HT-29 (cell line): ENCODE measurements around the gene CDC5L. TPM values are rescaled to one million over a fixed set of nuclear protein-coding genes. Genes with fewer than 3 reads are reported as not detected.

Source experiments
- DNase-seq: peaks from one replicate; pipeline ENCODE4 v3.0.0-alpha.2; 2015; ENCODE audit warnings: low spot score
- total RNA-seq: library from RNA; depleted of rRNA; stranded (reverse); fragments of >200 nt; shearing (Covaris generic); gene quantifications from 2 replicates; pipeline ENCODE4 v1.2.3, GENCODE V29; 2014

Gene CDC5L
- total RNA-seq, 1 experiment from 2014 or later = 10.9 TPM

- DNase-seq = no peak
These were observed 65.2 kb downstream of the CDC5L start for GRCh38 chr6:44452725-44453124.

GRCh38 chr6:44453146-44453545, 65.6 kb downstream of the CDC5L start:
- no peak for DNase-seq

- no peak for DNase-seq
These were observed 66.7 kb downstream of the CDC5L start for GRCh38 chr6:44454198-44454597.

GRCh38 chr6:44456070-44456965, 68.8 kb downstream of the CDC5L start:
- peak; percentile 71 for DNase-seq

- no peak for DNase-seq
These were observed 69.4 kb downstream of the CDC5L start for GRCh38 chr6:44456966-44457292.

GRCh38 chr6:44457596-44457995, 70.1 kb downstream of the CDC5L start:
- DNase-seq = no peak

- DNase-seq = no peak
These were observed 71.0 kb downstream of the CDC5L start for GRCh38 chr6:44458551-44458950.

- no peak for DNase-seq
These were observed 74.8 kb downstream of the CDC5L start for GRCh38 chr6:44462335-44462734.

GRCh38 chr6:44462797-44463727, 75.6 kb downstream of the CDC5L start:
- no peak for DNase-seq

GRCh38 chr6:44463728-44464450, 76.4 kb downstream of the CDC5L start:
- DNase-seq = no peak

- no peak for DNase-seq
These were observed 77.2 kb downstream of the CDC5L start for GRCh38 chr6:44464527-44465310.

- no peak for DNase-seq
These were observed 79.4 kb downstream of the CDC5L start for GRCh38 chr6:44466955-44467354.

GRCh38 chr6:44468835-44469234, 81.3 kb downstream of the CDC5L start:
- no peak for DNase-seq

GRCh38 chr6:44470115-44470464, 82.6 kb downstream of the CDC5L start:
- no peak for DNase-seq

- DNase-seq = no peak
These were observed 83.2 kb downstream of the CDC5L start for GRCh38 chr6:44470746-44471145.

- DNase-seq = no peak
These were observed 83.9 kb downstream of the CDC5L start for GRCh38 chr6:44471271-44471981.

GRCh38 chr6:44472250-44472945, 84.9 kb downstream of the CDC5L start:
- DNase-seq = no peak

- DNase-seq = no peak
These were observed 86.1 kb downstream of the CDC5L start for GRCh38 chr6:44473393-44474189.

GRCh38 chr6:44474190-44474631, 86.7 kb downstream of the CDC5L start:
- DNase-seq = no peak
